Astrocyte of the cerebellum (primary cell): Measurements from ENCODE around the gene TECR.

Experiments
- DNase-seq: peaks from one replicate; pipeline ENCODE4 v3.0.0-alpha.2; 2011; ENCODE audit warnings: low read depth
- H3K4me3 ChIP-seq: 2 replicates; pipeline ENCODE4 v1.5.1; 2011; ENCODE audit warnings: mild to moderate bottlenecking, low read depth, low read length, moderate library complexity
- in situ Hi-C: cut with HindIII; loops from 2 replicates; pipeline ENCODE4 v1.10.0; 2017; ENCODE audit warnings: low sequenced_read_pairs
- TF ChIP-seq, protein P1 (sequence below): IDR thresholded peaks from 2 replicates; pipeline ENCODE4 v1.5.1; 2012; ENCODE audit warnings: low read length, low read depth, moderate library complexity, mild to moderate bottlenecking; ENCODE audit errors: missing control alignments

TECR gene

DNA sequence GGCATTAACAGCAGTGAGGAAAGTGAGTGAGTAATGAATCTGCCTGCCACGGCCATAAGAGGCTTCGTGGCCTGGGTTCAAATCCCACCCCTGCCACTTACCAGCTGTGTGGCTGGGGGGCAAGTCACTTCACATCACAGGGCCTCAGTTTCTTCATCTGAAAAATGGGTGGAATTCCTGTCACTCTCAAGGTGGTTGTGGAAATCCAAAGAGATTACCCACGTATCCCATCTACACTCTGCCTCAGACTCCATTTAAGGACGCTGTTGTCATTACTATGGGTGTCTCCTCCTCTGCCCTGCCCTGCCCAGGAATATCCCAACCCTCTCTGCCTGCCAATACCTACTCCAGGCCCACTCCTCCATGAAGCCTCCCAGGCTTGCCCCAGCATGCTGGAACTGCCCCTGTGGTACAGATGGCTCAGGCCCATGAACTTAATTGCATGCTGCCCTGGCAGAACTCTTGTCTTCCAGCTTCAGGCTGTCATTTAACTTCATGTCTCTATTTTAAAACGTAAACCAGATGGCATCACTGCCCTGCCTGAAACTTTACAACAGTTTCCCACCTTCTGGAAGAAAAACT lies 36.5 kb upstream of the TECR start:
- H3K4me3 ChIP-seq, result no peak overlapping the region
- TF ChIP-seq, protein P1, sequence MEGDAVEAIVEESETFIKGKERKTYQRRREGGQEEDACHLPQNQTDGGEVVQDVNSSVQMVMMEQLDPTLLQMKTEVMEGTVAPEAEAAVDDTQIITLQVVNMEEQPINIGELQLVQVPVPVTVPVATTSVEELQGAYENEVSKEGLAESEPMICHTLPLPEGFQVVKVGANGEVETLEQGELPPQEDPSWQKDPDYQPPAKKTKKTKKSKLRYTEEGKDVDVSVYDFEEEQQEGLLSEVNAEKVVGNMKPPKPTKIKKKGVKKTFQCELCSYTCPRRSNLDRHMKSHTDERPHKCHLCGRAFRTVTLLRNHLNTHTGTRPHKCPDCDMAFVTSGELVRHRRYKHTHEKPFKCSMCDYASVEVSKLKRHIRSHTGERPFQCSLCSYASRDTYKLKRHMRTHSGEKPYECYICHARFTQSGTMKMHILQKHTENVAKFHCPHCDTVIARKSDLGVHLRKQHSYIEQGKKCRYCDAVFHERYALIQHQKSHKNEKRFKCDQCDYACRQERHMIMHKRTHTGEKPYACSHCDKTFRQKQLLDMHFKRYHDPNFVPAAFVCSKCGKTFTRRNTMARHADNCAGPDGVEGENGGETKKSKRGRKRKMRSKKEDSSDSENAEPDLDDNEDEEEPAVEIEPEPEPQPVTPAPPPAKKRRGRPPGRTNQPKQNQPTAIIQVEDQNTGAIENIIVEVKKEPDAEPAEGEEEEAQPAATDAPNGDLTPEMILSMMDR, result no peak
- DNase-seq, result no peak
- in situ Hi-C loops, result no loop called here

GRCh38 chr19:14494411-14494810 lies 35.0 kb upstream of the TECR start:
- DNase-seq, result no peak
- peak overlapping the region; percentile 66 for H3K4me3 ChIP-seq
- in situ Hi-C loops, result no loop called here
- TF ChIP-seq, protein P1, result no peak

GRCh38 chr19:14494910-14495671 lies 34.3 kb upstream of the TECR start:
- TF ChIP-seq, protein P1, result no peak
- in situ Hi-C loops, result no loop called here
- peak overlapping the region; percentile 66 for H3K4me3 ChIP-seq
- no peak for DNase-seq

- in situ Hi-C loops, result no loop called here
- H3K4me3 ChIP-seq, result peak overlapping the region; percentile 66
- no peak for DNase-seq
- TF ChIP-seq, protein P1, result no peak
Measured at GRCh38 chr19:14495672-14496028, 33.7 kb upstream of the TECR start.

DNA sequence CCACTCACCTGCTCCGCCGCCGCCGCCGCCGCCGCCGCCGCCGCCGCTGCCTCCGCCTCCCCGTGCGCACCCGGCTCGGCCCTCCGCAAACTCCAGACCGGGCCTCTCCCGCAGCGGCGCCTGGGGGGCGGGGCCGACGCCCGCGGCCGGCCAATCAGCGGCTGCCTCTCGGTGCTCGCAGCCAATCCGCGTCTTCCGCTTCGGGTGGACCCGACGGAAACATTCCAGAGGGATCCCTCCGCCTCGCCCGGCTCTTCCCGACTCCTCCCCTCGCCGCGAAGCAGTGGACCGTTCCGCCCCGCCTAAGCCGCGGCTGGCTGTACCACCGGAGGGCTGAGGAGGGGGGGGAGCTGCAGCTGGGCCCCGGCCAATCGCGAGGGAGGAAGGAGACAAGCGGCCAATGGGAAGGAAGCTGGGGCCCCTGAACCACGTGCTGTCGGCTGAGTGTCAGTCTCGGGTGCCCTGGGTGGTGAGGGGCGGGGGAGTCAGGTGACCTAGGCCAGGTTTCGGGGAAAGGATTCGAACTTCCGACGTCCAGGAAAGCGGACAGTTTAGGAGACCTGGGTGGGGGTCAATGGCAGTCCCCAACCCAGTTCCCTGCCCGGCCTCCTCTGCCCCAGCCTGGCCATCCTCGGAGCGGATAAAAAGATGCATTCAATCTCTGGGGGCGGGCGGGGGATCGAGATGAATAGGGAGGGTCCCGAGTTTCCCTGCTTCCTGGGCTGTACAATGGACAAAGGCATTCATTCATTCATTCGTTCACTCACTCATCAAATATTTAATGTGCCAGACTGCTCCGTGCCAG lies 33.2 kb upstream of the TECR start, which contains the start of gene GIPC1:
GIPC1 (minus strand) TSS at position 99 of the 805 bp plus-strand sequence. CDS start 13,151 bp downstream, outside the sequence.
- DNase-seq, result peak; percentile 96
- TF ChIP-seq, protein P1, result no peak
- in situ Hi-C loops, result no loop called here
- peak within 1 kb of the TSS; percentile 66 for H3K4me3 ChIP-seq

GRCh38 chr19:14496834-14497227 lies 32.6 kb upstream of the TECR start:
- H3K4me3 ChIP-seq, result peak overlapping the region; percentile 34
- TF ChIP-seq, protein P1, result no peak
- in situ Hi-C loops, result no loop called here
- no peak for DNase-seq
